Measurements from ENCODE around the gene ABHD11. TPM values are rescaled to one million over a fixed set of nuclear protein-coding genes. Genes with fewer than 3 reads are reported as not detected.

Gene ABHD11
- total RNA-seq, 4 donors from 2014 or later = 39.5 to 75.8 (median 67.1) TPM

GRCh38 chr7:73761854-73762658, 23.5 kb upstream of the ABHD11 start:
- Histone ChIP-seq H3K4me3 (replicated peaks in 1 of 3) (no peak overlapping the region), H3K27me3 (no peaks in the 10 kb centered on the region), H3K27ac (no peak overlapping the region), H3K9me3 (no peaks in the 10 kb centered on the region), H3K36me3 (no peaks in the 10 kb centered on the region), H3K4me1 (peaks cover 0 to 5% of the 10 kb centered on the region in 2 donors)
- no peak for DNase-seq
- 81 to 82% methylated on average over 8 of the region's 8 CpGs for WGBS, 2 donors
- intact Hi-C loops (cut with DNase I) = no loop called here
- no peak for TF ChIP-seq POLR2A (IDR thresholded peaks at IDR 0.05)
- TF ChIP-seq CTCF (IDR thresholded peaks at IDR 0.05) = no peak

GRCh38 chr7:73758581-73759138, 20.1 kb upstream of the ABHD11 start:
- TF ChIP-seq CTCF (IDR thresholded peaks at IDR 0.05) = no peak
- TF ChIP-seq POLR2A (IDR thresholded peaks at IDR 0.05) = no peak
- DNase-seq = peak; percentile 42 to 49
- Histone ChIP-seq H3K36me3 (no peaks in the 10 kb centered on the region), H3K4me3 (replicated peaks in 1 of 3) (no peak overlapping the region), H3K9me3 (no peaks in the 10 kb centered on the region), H3K4me1 (peaks cover 0 to 5% of the 10 kb centered on the region in 2 donors), H3K27ac (peak overlapping the region in 2 of 3 donors; percentile 30 to 40), H3K27me3 (no peaks in the 10 kb centered on the region)
- WGBS, 2 donors = 77 to 84% methylated on average over 7 of the region's 7 CpGs
- intact Hi-C loops (cut with DNase I) = no loop called here

- DNase-seq = no peak
- H3K27ac ChIP-seq = no peak overlapping the region
- TF ChIP-seq POLR2A (IDR thresholded peaks at IDR 0.05) (no peak), CTCF (IDR thresholded peaks at IDR 0.05) (no peak)
- H3K4me3 ChIP-seq (replicated peaks in 1 of 3) = no peak overlapping the region
- WGBS, 2 donors = 89 to 93% methylated on average over 15 to 16 of the region's 16 CpGs
- H3K36me3 ChIP-seq = no peaks in the 10 kb centered on the region
- intact Hi-C loops (cut with DNase I) = no loop called here
- H3K9me3 ChIP-seq = no peaks in the 10 kb centered on the region
- H3K27me3 ChIP-seq = no peaks in the 10 kb centered on the region
- peaks cover 17 to 21% of the 10 kb centered on the region in 2 donors for H3K4me1 ChIP-seq
Measured at GRCh38 chr7:73749931-73750776, 11.6 kb upstream of the ABHD11 start.

- no peak overlapping the region for H3K4me3 ChIP-seq (replicated peaks in 1 of 3)
- peaks cover 44 to 58% of the 10 kb centered on the region in 2 donors for H3K4me1 ChIP-seq
- no peaks in the 10 kb centered on the region for H3K27me3 ChIP-seq
- peak overlapping the region; percentile 98 to 100 (median 99) for H3K27ac ChIP-seq
- WGBS, 2 donors = 23 to 34% methylated on average over 4 of the region's 4 CpGs
- no peaks in the 10 kb centered on the region for H3K36me3 ChIP-seq
- DNase-seq = peak; percentile 88 to 90
- TF ChIP-seq CTCF (IDR thresholded peaks at IDR 0.05) (no peak), POLR2A (IDR thresholded peaks at IDR 0.05) (peak in 1 of 2 donors; percentile 65)
- intact Hi-C loops (cut with DNase I) = no loop called here
- H3K9me3 ChIP-seq = no peaks in the 10 kb centered on the region
Measured at GRCh38 chr7:73746378-73746777, 7.8 kb upstream of the ABHD11 start.

Data from thyroid gland (tissue), 4 donors.